H9 (cell line): ENCODE results near the gene NDUFV3. TPM values are rescaled to one million over a fixed set of nuclear protein-coding genes. Genes with fewer than 3 reads are reported as not detected.

Experiments used
- DNase-seq: peaks from one replicate; pipeline ENCODE4 v3.0.0-alpha.2; 2017
- H2AFZ ChIP-seq: one replicate; pipeline ENCODE4 v1.6.1; 2013; ENCODE audit warnings: mild to moderate bottlenecking, low read length, control low read depth, moderate library complexity
- H2AK5ac ChIP-seq: 2 replicates; pipeline ENCODE4 v1.6.1; 2013; ENCODE audit warnings: low read length, control low read depth, mixed read lengths; ENCODE audit not compliant: insufficient read length
- H2BK120ac ChIP-seq: one replicate; pipeline ENCODE4 v1.6.1; 2013; ENCODE audit warnings: low read depth, mild to moderate bottlenecking, low read length, control low read depth, inconsistent platforms; ENCODE audit not compliant: poor library complexity, severe bottlenecking
- H2BK12ac ChIP-seq: 2 replicates; pipeline ENCODE4 v1.6.1; 2013; ENCODE audit warnings: low read length, control low read depth, mixed read lengths, low read depth; ENCODE audit not compliant: insufficient read length
- H2BK15ac ChIP-seq: 2 replicates; pipeline ENCODE4 v1.6.1; 2013; ENCODE audit warnings: low read depth, low read length, control low read depth
- H2BK20ac ChIP-seq: one replicate; pipeline ENCODE4 v1.6.1; 2013; ENCODE audit warnings: low read depth, mild to moderate bottlenecking, low read length, control low read depth, inconsistent platforms; ENCODE audit not compliant: poor library complexity, severe bottlenecking
- H2BK5ac ChIP-seq: 2 replicates; pipeline ENCODE4 v1.6.1; 2013; ENCODE audit warnings: low read length, control low read depth, mixed read lengths; ENCODE audit not compliant: insufficient read length
- H3K14ac ChIP-seq: 2 replicates; pipeline ENCODE4 v1.6.1; 2013; ENCODE audit warnings: low read length, control low read depth; ENCODE audit not compliant: insufficient read depth
- H3K18ac ChIP-seq: 2 replicates; pipeline ENCODE4 v1.6.1; 2013; ENCODE audit warnings: low read depth, mild to moderate bottlenecking, mixed read lengths, low read length, control low read depth; ENCODE audit not compliant: insufficient read length
- H3K23ac ChIP-seq: 2 replicates; pipeline ENCODE4 v1.6.1; 2013; ENCODE audit warnings: low read length, control low read depth, mixed read lengths, low read depth; ENCODE audit not compliant: insufficient read length
- H3K23me2 ChIP-seq: 2 replicates; pipeline ENCODE4 v1.6.1; 2013; ENCODE audit warnings: low read depth, mild to moderate bottlenecking, mixed read lengths, low read length, control low read depth; ENCODE audit not compliant: insufficient read length, poor library complexity, severe bottlenecking
- H3K27ac ChIP-seq: 2 replicates; pipeline ENCODE4 v1.5.1; 2013; ENCODE audit warnings: low read length, control low read depth, mixed read lengths, low read depth; ENCODE audit not compliant: insufficient read length
- H3K27me3 ChIP-seq: 2 replicates; pipeline ENCODE4 v1.6.1; 2013; ENCODE audit warnings: low read length, control low read depth, inconsistent platforms; ENCODE audit not compliant: insufficient read depth
- H3K4ac ChIP-seq: 2 replicates; pipeline ENCODE4 v1.6.1; 2013; ENCODE audit warnings: low read depth, mild to moderate bottlenecking, control low read depth, inconsistent platforms, low read length, moderate library complexity
- H3K4me1 ChIP-seq: 2 replicates; pipeline ENCODE4 v1.6.1; 2013; ENCODE audit warnings: low read length, control low read depth, inconsistent platforms; ENCODE audit not compliant: insufficient read depth
- H3K4me2 ChIP-seq: 2 replicates; pipeline ENCODE4 v1.6.1; 2013; ENCODE audit warnings: low read length, control low read depth, mixed read lengths; ENCODE audit not compliant: insufficient read length, insufficient read depth
- H3K56ac ChIP-seq: 2 replicates; pipeline ENCODE4 v1.6.1; 2013; ENCODE audit warnings: low read depth, mild to moderate bottlenecking, mixed read lengths, low read length, control low read depth; ENCODE audit not compliant: insufficient read length
- H3K79me1 ChIP-seq: 2 replicates; pipeline ENCODE4 v1.6.1; 2013; ENCODE audit warnings: low read depth, mild to moderate bottlenecking, moderate library complexity, low read length, control low read depth, inconsistent platforms; ENCODE audit not compliant: insufficient read depth, poor library complexity, severe bottlenecking
- H3K79me2 ChIP-seq: 2 replicates; pipeline ENCODE4 v1.6.1; 2013; ENCODE audit warnings: low read length, control low read depth, inconsistent platforms; ENCODE audit not compliant: insufficient read depth
- H3K9ac ChIP-seq: 2 replicates; pipeline ENCODE4 v1.6.1; 2013; ENCODE audit warnings: low read length, control low read depth, mixed read lengths; ENCODE audit not compliant: insufficient read length; ENCODE audit errors: extremely low read depth
- H3K9me3 ChIP-seq: one replicate; pipeline ENCODE4 v1.6.1; 2013; ENCODE audit warnings: low read depth, low read length, inconsistent platforms; ENCODE audit not compliant: control insufficient read depth
- H3T11ph ChIP-seq: one replicate; pipeline ENCODE4 v1.6.1; 2013; ENCODE audit warnings: mild to moderate bottlenecking, low read length, control low read depth, inconsistent platforms
- H4K20me1 ChIP-seq: one replicate; pipeline ENCODE4 v1.6.1; 2013; ENCODE audit not compliant: control insufficient read depth, insufficient read length, insufficient read depth
- H4K5ac ChIP-seq: 2 replicates; pipeline ENCODE4 v1.6.1; 2013; ENCODE audit warnings: low read depth, mild to moderate bottlenecking, mixed read lengths, low read length, control low read depth; ENCODE audit not compliant: insufficient read length
- H4K8ac ChIP-seq: replicated peaks from 2 replicates; pipeline ENCODE4 v1.6.1; 2013; ENCODE audit warnings: low read length, control low read depth, mixed read lengths, low read depth; ENCODE audit not compliant: insufficient read length
- H4K91ac ChIP-seq: 2 replicates; pipeline ENCODE4 v1.6.1; 2013; ENCODE audit warnings: low read depth, mild to moderate bottlenecking, moderate library complexity, mixed read lengths, low read length, control low read depth; ENCODE audit not compliant: insufficient read length
- H3K27ac Mint-ChIP-seq, 3 experiments: 2 replicates in 2 of 3; 3 replicates in 1 of 3; pipeline ENCODE4 v1.8.0; 2020 to 2021; ENCODE audit warnings: mixed read lengths in 3 of 3, mild to moderate bottlenecking in 1 of 3, moderate library complexity in 1 of 3
- H3K27me3 Mint-ChIP-seq: 2 replicates; pipeline ENCODE4 v1.8.0; 2021; ENCODE audit warnings: low read depth, mild to moderate bottlenecking, moderate library complexity, mixed read lengths
- H3K36me3 Mint-ChIP-seq, 3 experiments: 2 replicates in 2 of 3; 3 replicates in 1 of 3; pipeline ENCODE4 v1.8.0; 2020 to 2021; ENCODE audit warnings: low read depth in 3 of 3, mixed read lengths in 3 of 3; ENCODE audit not compliant: insufficient read depth in 1 of 3
- H3K4me1 Mint-ChIP-seq, 2 experiments: 2 replicates each; pipeline ENCODE4 v1.8.0; 2020; ENCODE audit warnings: mixed read lengths in 2 of 2
- H3K4me3 Mint-ChIP-seq, 2 experiments: 2 replicates in 1 of 2; 3 replicates in 1 of 2; pipeline ENCODE4 v1.8.0; 2020 to 2021; ENCODE audit warnings: mild to moderate bottlenecking in 2 of 2, mixed read lengths in 2 of 2, moderate library complexity in 1 of 2
- H3K9me3 Mint-ChIP-seq, 2 experiments: 2 replicates in 1 of 2; 3 replicates in 1 of 2; pipeline ENCODE4 v1.8.0; 2020; ENCODE audit warnings: mild to moderate bottlenecking in 2 of 2, mixed read lengths in 2 of 2, moderate library complexity in 1 of 2
- CTCF ChIP-seq: fragments of 200-600 bp; sonication (generic); conservative IDR thresholded peaks from 3 replicates; pipeline ENCODE4 v1.8.0; 2021; ENCODE audit warnings: antibody characterized with exemption, mild to moderate bottlenecking
- WGBS: extraction: QIAGEN DNeasy Blood & Tissue Kit; methylation state at CpG from one replicate; pipeline ENCODE4 v1.1.7; 2013; ENCODE audit warnings: missing lambda C conversion rate, low lambda C conversion rate, mixed read lengths; ENCODE audit not compliant: insufficient read length; ENCODE audit errors: extremely low coverage; 5-methylcytosine and 5-hydroxymethylcytosine counted together
- total RNA-seq: library from RNA; stranded (reverse); gene quantifications from 2 replicates; pipeline ENCODE4 v1.2.1, GENCODE V29; 2021

Gene NDUFV3
- total RNA-seq, 1 experiment from 2014 or later = 35.6 TPM

GRCh38 chr21:42850866-42851391 lies 42.2 kb upstream of the NDUFV3 start:
- Histone ChIP-seq H3K79me1 (peaks cover 3% of the 10 kb centered on the region), H2BK5ac (no peak overlapping the region), H2AFZ (no peak overlapping the region), H4K8ac (no peak overlapping the region), H3K4me1 (no peaks in the 10 kb centered on the region), H3K14ac (no peak overlapping the region), H2BK12ac (no peak overlapping the region), H2AK5ac (no peak overlapping the region), H3K27me3 (no peaks in the 10 kb centered on the region), H4K5ac (no peak overlapping the region), H3T11ph (no peak overlapping the region), H3K4ac (no peak overlapping the region), H3K23ac (no peak overlapping the region), H3K9me3 (no peaks in the 10 kb centered on the region), H3K56ac (no peak overlapping the region), H3K79me2 (peaks cover 4% of the 10 kb centered on the region), H2BK20ac (no peak overlapping the region), H3K27ac (no peak overlapping the region), H3K18ac (no peak overlapping the region), H3K23me2 (no peaks in the 10 kb centered on the region), H4K91ac (no peak overlapping the region), H3K4me2 (no peak overlapping the region), H4K20me1 (no peaks in the 10 kb centered on the region), H3K9ac (no peak overlapping the region), H2BK15ac (no peak overlapping the region), H2BK120ac (no peak overlapping the region)
- no CpG with 5 or more reads among the region's 21 CpGs for WGBS
- Mint-ChIP-seq H3K4me3 (no peak overlapping the region), H3K27me3 (no peaks in the 10 kb centered on the region), H3K36me3 (peaks cover 59 to 93% (median 91%) of the 10 kb centered on the region in 3 experiments), H3K27ac (0 out of 7 replicates have a peak overlapping the region, but pooled peaks of 1 of the 3 experiments have one; percentile 40), H3K4me1 (no peaks in the 10 kb centered on the region), H3K9me3 (no peaks in the 10 kb centered on the region)
- peak; percentile 82 for DNase-seq
- peak; percentile 89 for TF ChIP-seq CTCF
